GM10248 (cell line): ENCODE results near the gene PLEKHA6.
A peak's percentile ranks its signal among the peaks of the same experiment; 100 is the strongest.

Experiments
- CTCF ChIA-PET: fragments of 300-600 bp; sonication (Branson Sonifier 250); formaldehyde crosslinking; extraction: SDS; loops from one replicate; lab custom pipeline; 2021; ENCODE audit warnings: antibody characterized with exemption; lab: Yijun Ruan, JAX
- POLR2A ChIA-PET: fragments of 350-650 bp; sonication (Branson Sonifier 250); formaldehyde crosslinking; extraction: SDS; loops from one replicate; lab custom pipeline; 2020; ENCODE audit warnings: antibody characterized with exemption; lab: Yijun Ruan, JAX
- DNase-seq: peaks from one replicate; pipeline ENCODE4 v3.0.0; 2012; ENCODE audit errors: extremely low spot score
- TF ChIP-seq, protein P1 (sequence below): IDR thresholded peaks from 2 replicates; pipeline ENCODE4 v1.5.1; 2012; ENCODE audit warnings: mild to moderate bottlenecking, low read depth; ENCODE audit errors: extremely low read depth, missing control alignments, control extremely low read depth

The PLEKHA6 gene

DNA sequence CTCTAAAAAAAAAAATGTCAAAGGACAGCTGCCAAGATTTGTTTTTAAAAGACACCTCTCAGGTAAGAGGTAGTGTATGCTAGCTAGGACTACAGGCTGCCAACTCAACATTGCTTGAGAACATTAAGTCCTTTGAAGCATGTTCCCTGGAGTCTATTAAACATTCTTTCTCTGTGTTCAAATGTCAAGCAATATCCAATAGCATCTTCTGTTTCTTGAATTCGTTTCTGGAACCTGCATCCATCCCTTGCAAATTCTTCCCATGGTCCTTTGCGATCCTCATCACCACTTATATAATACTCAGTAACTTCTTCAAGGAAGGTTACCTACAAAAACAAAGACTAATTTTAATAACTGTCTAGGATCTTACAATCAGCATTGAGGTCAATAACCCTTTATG lies 46.3 kb upstream of the PLEKHA6 start:
- ChIA-PET CTCF (interaction anchor here (5.7 kb wide), 1 partner anchor 9 kb away, joined by 88 read pairs; no protein-coding TSS in a partner anchor), POLR2A (interaction anchor here (0.5 kb wide), 1 partner anchor 1746 kb away, joined by 8 read pairs; no protein-coding TSS in a partner anchor)
- DNase-seq, result no peak
- TF ChIP-seq, protein P1, sequence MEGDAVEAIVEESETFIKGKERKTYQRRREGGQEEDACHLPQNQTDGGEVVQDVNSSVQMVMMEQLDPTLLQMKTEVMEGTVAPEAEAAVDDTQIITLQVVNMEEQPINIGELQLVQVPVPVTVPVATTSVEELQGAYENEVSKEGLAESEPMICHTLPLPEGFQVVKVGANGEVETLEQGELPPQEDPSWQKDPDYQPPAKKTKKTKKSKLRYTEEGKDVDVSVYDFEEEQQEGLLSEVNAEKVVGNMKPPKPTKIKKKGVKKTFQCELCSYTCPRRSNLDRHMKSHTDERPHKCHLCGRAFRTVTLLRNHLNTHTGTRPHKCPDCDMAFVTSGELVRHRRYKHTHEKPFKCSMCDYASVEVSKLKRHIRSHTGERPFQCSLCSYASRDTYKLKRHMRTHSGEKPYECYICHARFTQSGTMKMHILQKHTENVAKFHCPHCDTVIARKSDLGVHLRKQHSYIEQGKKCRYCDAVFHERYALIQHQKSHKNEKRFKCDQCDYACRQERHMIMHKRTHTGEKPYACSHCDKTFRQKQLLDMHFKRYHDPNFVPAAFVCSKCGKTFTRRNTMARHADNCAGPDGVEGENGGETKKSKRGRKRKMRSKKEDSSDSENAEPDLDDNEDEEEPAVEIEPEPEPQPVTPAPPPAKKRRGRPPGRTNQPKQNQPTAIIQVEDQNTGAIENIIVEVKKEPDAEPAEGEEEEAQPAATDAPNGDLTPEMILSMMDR, result no peak

- ChIA-PET POLR2A (no interaction called here), CTCF (no interaction called here)
- DNase-seq, result no peak
- TF ChIP-seq, protein P1, result no peak
These were observed 44.9 kb upstream of the PLEKHA6 start for GRCh38 chr1:204404629-204405028.

DNA sequence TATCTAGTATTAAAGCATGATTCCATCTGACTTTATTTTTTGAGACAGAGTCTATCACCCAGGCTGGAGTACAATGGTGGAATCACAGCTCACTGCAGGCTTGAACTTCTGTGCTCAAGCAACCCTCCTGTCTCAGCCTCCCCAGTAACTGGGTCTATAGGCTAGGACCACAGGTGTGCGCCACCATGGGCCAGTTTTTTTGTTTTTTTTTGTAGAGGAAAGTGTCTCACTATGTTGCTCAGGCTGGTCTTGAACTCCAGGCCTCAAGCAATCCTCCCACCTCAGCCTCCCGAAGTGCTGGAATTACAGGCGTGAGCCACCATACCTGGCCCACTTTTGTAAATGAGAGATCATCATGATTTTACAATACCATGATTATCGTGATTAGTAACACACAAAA lies 42.7 kb upstream of the PLEKHA6 start:
- ChIA-PET POLR2A (no interaction called here), CTCF (interaction anchor here (1.8 kb wide), 1 partner anchor 10 kb away, joined by 5 read pairs; no protein-coding TSS in a partner anchor)
- TF ChIP-seq, protein P1, result no peak
- DNase-seq, result no peak

DNA sequence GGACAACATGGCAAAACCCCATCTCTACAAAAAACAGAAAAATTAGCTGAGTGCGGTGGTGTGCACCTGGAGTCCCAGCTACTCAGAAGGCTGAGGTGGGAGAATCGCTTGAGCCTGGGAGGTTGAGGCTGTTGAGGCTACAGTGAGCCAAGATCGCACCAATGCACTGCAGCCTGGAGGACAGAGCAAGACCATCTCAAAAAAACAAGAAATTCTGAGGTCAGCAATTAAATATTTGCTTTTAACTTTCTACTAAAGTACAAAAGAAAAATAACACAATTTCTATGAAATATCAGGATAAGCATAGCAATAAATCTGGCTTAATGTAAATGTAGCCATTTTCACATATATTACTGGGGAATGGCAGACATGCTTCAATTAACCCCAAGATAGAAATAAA lies 42.0 kb upstream of the PLEKHA6 start:
- TF ChIP-seq, protein P1, result no peak
- no peak for DNase-seq
- CTCF ChIA-PET, result interaction anchor here (1.4 to 2.2 kb wide), 3 partner anchors 9 to 13 kb away, joined by 4 to 7 read pairs (median 5); no protein-coding TSS in a partner anchor
- POLR2A ChIA-PET, result interaction anchor here (0.6 to 0.8 kb wide), 2 partner anchors 64 to 124 kb away, joined by 3 to 4 read pairs; no protein-coding TSS in a partner anchor

GRCh38 chr1:204400882-204401510 lies 41.3 kb upstream of the PLEKHA6 start:
- ChIA-PET POLR2A (interaction anchor here (0.6 to 0.8 kb wide), 2 partner anchors 65 to 125 kb away, joined by 3 to 4 read pairs; no protein-coding TSS in a partner anchor), CTCF (interaction anchor here (1.4 to 4.4 kb wide), 4 partner anchors 8 to 21 kb away, joined by 4 to 59 read pairs (median 6); no protein-coding TSS in a partner anchor)
- DNase-seq, result no peak
- TF ChIP-seq, protein P1, result no peak

DNA sequence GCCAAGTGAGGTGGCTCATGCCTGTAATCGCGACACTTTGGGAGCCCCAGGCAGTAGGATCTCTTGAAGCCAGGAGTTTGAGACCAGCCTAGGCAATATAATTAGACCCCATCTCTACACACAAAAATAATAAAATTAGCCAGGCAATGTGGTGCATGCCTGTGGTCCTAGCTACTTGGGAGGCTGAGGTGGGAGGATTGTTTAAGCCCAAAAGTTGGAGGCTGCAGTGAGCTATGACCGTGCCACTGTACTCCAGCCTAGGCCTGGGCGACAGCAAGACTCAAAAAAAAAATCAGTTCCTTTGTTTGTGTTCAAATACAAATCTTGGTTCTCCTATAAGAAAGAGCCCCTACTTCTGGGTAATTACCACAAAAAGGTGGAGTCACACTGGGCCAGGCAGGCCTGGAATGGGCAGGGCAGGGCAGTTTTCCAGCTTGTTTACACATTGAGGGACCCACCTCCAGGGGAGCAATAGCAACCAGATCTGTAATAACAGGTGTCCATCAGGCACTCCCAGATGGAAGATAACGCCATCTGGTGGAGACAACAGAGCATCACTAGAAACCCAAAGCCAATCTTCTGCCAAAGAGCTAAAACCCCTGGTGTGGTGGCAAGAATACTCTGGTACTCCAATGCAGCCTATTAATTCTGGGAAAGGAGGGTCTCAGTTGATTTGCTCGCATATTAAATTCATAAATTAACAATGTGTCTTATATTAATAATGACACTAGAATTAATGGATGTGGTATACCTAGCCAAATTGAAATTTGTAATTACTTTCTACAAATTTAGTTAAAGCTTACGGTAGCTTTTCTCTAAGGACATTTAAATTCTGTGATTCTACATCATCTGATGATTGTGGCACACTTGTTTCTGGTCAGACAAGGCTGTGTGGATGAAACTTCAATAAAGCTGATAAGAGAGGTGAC lies 38.7 kb upstream of the PLEKHA6 start:
- ChIA-PET POLR2A (interaction anchor here (0.6 to 1.4 kb wide), 7 partner anchors 9 to 425 kb away, joined by 3 to 7 read pairs (median 3); no protein-coding TSS in a partner anchor), CTCF (interaction anchor here (0.6 to 4.7 kb wide), 61 partner anchors 10 to 591 kb away, joined by 3 to 88 read pairs (median 4); partner anchors contain the start of genes GOLT1A, PIK3C2B and REN)
- TF ChIP-seq, protein P1, result peak; percentile 67
- peak; percentile 82 for DNase-seq
